ENCODE data around the gene CAMK1D.
"Not testable (repeated sequence)": the region's sequence is repeated elsewhere in the genome, so short reads cannot be mapped to it uniquely, and the experiment has no call there.

CAMK1D gene

DNA sequence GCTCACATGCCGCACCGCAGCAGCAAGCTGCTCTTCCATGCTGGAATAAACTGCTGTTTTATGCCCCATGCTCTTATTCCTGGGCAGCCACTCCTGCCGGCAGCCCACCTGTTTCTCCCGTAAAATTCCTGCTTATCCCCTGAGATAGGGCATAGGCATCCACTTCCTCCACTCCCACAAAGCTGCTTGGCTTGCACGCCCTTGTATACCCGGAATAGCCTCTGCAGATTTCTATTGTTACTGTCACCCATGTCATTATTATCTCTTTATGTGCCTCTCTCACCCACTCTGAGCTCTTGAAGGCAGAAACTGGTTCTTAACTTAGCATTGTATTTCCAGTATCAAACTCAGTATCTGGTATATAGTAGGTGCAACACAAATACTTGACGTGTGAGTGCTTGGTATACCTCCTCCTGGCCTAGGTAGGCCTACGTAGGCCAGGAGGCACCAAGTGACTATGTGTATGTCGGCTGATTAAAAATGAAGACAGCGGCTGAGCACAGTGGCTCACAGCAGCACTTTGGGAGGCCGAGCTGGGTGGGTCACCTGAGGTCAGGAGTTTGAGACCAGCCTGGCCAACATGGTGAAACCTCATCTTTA, 458.8 kb downstream of the CAMK1D start:
- FAIRE-seq (no peak), DNase-seq (ENCODE audit: low spot score) (no peak)

- FAIRE-seq; DNase-seq (ENCODE audit: low spot score): not testable (repeated sequence)
Measured at GRCh38 chr10:12810046-12810445, 460.7 kb downstream of the CAMK1D start.

DNA sequence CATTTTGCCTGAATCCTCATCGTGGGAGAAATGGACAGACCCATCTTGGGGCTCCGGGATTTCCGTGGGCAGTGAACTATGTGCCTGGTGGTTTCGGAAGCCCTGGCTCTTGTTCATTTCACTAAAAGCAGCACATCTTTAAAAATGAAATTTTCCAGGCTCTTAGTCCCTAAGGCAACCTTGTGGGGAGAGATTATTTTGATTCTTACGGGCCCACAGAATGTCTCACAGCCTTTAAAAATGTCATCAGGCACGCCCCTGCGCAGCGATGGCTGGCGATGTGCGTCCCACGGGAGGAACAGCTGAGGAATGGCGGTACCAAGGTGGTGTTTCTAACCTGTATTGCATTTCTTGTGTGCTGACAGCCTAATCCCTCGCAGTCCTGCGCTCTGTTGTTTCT, 462.5 kb downstream of the CAMK1D start:
- no peak for DNase-seq (ENCODE audit: low spot score)
- no peak for FAIRE-seq

DNA sequence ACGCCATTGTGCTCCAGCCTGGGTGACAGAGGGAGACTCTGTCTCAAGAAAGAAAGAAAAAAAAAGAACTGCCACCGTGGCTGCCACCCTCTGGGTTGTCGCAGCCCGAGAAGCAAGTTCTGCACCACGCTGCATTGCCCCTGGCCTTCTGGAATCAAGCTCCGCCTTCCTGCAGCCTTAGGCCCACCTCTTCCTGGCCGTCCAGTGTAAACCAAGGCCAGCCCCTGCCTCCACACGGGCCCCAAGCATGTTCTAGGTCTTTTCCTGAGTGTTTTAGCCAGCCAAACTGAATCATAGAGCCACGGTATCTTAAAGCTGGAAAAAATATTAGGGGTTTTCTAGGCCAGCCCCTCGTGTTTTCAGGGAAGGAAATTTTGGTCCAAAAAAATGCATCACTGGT, 463.2 kb downstream of the CAMK1D start:
- FAIRE-seq (no peak), DNase-seq (ENCODE audit: low spot score) (no peak)

- FAIRE-seq (no peak), DNase-seq (ENCODE audit: low spot score) (no peak)
Measured at GRCh38 chr10:12814166-12814565, 464.8 kb downstream of the CAMK1D start.

GRCh38 chr10:12819071-12819470, 469.7 kb downstream of the CAMK1D start:
- no peak for FAIRE-seq
- DNase-seq (ENCODE audit: low spot score) = no peak

DNA sequence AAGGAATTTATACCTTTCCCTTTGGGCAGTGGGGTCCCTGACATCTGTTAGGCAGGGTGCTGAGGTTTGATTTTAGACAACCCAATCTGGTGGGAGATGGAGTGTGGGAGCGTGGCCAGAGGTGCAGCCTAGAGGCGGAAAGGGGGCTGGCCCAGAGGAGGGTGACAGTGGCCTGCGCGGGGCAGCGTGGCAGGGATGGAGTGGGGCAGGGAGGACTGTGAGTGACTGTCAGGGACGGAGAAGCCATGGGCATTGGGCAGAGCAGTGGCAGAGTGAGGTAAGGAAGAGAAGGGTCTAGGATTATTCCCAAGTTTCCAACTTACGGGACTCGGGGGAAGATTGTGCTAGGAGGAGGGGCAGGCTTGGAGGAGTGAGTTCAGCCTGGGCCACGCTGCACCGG, 470.3 kb downstream of the CAMK1D start:
- FAIRE-seq = no peak
- DNase-seq (ENCODE audit: low spot score) = no peak

- no peak for DNase-seq (ENCODE audit: low spot score)
- FAIRE-seq = no peak
Measured at GRCh38 chr10:12822126-12822892, 473.0 kb downstream of the CAMK1D start.

DNA sequence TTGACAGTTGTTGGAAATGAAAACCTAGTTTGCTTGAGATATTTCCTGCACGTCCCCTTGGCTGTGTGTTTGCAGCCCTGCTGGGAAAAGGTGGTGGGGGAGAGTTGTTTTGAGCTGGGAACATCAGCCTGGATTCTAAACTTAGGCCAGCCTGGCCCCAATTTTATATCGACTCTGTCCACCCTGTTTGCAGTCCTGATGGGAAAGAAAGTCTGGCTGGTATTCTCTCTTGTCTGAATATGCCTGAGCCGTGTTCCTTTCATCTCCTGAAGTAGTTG, 473.5 kb downstream of the CAMK1D start:
- DNase-seq (ENCODE audit: low spot score) (no peak), FAIRE-seq (no peak)

DNA sequence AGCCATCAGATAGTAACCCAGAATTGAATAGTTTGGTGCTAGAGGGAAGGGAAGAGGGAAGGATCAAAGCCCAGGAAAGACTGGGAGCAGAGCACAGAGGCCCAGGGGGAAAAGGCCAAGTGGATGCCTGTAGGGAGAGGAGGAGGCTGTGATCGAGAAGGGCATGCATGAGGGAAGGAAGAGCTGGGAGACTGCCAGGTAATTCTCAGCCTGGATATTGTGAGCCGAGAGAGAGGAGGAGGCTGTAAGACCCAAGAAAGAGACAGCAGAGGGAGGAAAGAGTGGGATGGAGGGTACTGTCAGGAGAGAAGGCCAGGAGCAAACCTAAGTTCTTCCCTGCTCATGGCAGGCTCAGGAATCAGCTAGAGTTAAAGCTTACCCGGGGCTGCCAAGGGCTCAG, 474.0 kb downstream of the CAMK1D start:
- no peak for FAIRE-seq
- no peak for DNase-seq (ENCODE audit: low spot score)

- no peak for FAIRE-seq
- DNase-seq (ENCODE audit: low spot score) = no peak
Measured at GRCh38 chr10:12825260-12825849, 476.0 kb downstream of the CAMK1D start.

DNA sequence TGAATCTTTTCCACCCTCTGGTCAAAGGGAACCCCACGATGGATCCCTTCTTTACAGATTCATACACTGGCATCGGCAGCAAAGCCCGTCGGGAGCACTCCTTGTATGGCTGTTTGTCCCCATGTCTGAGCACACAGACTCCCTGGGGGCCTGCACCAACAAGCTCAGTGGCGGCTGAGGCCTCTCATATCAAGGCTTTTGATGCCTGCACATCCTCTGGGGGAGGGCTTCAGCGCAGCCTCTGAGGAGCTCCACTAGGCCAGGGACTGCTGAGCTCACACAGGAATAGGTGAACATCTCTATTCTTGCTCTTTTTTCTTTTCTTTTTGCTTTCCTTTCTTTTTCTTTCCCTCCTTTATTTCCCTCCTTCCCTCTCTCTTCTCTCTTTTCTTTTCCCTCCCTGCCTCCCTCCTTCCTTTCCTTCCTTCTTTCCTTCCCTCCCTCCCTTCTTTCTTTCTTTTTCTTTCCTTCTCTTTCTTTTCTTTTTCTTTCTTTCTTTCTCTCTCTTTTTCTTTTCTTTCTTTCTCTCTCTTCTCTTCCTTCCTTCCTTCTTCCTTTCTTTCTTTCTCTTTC, 477.5 kb downstream of the CAMK1D start:
- DNase-seq (ENCODE audit: low spot score) (no peak), FAIRE-seq (no peak)

DNA sequence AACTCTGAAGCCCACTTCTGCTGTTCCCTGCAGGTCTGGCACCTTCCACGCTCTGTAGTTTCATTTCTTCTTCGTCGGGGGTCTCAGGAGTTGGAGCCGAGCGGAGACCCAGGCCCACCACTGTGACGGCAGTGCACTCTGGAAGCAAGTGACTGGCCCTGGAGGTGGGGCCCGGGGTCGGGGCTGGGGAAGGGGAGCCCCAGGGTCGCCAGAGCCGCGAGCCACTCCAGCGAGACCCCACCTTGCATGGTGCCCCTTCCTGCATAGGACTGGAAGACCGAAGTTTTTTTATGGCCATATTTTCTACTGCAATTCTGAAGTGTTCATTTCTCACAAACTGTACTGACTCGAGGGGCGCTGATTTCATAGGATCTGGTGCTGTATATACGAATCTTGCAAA, 479.4 kb downstream of the CAMK1D start:
- DNase-seq (ENCODE audit: low spot score) = no peak
- no peak for FAIRE-seq

- DNase-seq (ENCODE audit: low spot score) = no peak
- no peak for FAIRE-seq
Measured at GRCh38 chr10:12829831-12830390, 480.6 kb downstream of the CAMK1D start.

DNA sequence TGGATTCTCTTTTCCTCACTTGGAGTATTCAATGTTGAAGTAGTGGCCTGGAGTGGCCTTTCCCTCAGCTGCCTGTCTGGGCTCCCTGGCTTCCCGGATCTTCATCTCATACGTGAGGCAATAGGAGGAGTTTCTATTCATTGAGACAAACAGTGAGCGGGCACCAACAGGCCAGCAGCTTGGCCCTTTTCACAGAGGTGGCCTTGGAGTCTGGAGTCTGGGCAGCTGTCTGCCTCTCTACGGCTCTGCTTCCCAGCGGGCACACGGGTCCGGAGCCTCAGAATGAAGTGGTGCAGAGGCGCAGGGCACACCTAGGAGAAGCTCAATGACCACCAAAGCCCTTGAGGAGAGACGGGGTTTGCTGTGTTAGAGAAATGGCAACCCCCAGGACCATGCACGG, 482.7 kb downstream of the CAMK1D start:
- no peak for DNase-seq (ENCODE audit: low spot score)
- FAIRE-seq = no peak

GRCh38 chr10:12833451-12833850, 484.1 kb downstream of the CAMK1D start:
- FAIRE-seq (no peak), DNase-seq (ENCODE audit: low spot score) (no peak)

- FAIRE-seq = no peak
Measured at GRCh38 chr10:12834116-12834665, 484.8 kb downstream of the CAMK1D start.

DNA sequence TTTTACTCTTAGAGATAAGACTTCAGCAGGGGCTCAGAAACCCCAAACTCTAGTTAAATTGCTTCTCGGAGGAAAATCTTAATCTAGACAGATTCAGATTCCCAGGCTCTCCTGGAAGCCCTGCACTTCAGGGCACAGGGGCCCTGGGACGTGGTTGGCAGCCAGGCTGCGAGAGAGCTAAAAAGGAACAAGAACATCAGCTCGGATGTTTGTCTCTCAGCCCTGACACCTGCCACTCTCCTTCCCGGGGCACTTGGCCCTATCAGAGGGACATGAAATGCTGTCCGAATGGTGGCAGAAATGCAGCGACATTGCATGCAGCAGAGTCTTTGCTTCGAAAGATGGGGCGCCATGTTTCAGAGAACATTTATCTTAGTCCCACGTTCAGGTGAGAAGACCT, 485.4 kb downstream of the CAMK1D start:
- DNase-seq (ENCODE audit: low spot score) = no peak
- no peak for FAIRE-seq

More at GRCh38 chr10:12834116-12834665, 484.8 kb downstream of the CAMK1D start:
- no peak for DNase-seq (ENCODE audit: low spot score)

GRCh38 chr10:12835709-12836108, 486.4 kb downstream of the CAMK1D start:
- peak; percentile 27 for FAIRE-seq

DNA sequence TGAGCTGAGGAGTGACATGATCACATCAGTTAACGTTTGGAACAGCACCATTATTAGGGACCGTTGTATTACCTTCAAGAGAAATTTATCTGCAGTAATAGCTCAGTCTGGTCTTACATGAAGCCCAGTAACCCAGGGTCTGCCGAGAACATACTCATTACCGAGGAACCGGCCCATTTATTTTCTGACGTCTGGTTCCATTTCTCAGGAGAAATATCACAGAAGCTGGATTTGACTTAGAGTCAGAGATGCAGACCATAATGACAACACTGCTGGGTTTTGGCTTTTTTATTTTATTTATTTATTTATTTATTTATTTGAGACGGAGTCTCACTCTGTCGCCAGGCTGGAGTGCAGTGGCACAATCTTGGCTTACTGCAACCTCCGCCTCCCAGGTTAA, 489.0 kb downstream of the CAMK1D start:
- FAIRE-seq (no peak), DNase-seq (ENCODE audit: low spot score) (no peak)

More at GRCh38 chr10:12835709-12836108, 486.4 kb downstream of the CAMK1D start:
- DNase-seq (ENCODE audit: low spot score) = peak; percentile 56

DNA sequence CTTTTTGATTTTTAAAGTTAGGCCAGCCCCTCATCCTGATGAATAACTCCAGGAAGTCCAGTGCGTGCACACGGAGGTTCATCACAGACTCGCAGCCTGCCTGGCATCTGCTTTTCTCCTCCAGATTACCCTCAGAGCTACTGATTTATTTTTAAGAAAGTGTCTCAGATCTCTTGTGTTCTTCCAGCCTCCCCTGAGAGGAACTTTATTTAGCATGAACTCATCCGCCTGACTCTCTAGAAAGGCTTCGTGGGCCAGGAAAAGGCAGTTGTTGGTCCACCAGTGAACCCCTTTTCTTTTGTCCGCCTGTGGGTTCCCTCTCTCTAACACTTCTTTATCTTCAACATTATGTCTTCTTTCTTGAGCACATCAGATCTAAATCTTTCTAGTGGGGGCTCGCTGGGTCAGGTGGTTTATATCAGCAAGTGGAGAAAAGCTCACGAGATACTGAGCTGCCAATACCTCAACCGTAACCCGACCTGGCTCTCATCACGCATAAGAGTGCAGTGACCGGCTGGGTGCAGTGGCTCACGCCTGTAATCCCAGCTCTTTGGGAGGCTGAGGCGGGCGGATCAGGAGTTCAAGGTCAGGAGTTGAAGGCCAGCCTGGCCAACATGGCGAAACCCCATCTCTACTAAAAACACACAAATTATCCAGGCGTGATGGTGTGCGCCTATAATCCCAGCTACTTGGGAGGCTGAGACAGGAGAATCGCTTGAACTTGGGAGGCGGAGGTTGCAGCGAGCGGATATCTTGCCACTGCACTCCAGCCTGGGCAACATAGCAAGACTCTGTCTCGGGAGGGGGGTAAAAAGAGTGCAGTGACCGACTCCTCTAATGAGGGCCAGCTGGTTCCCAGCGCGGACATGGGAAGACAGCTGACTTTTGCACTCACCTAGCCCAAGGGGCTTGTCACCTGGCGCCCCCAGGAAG, 489.9 kb downstream of the CAMK1D start:
- no peak for FAIRE-seq
- DNase-seq (ENCODE audit: low spot score) = no peak
